Renal cortex interstitium (tissue), 11 donors: ENCODE measurements around the gene ACTN3. TPM values are rescaled to one million over a fixed set of nuclear protein-coding genes. Genes with fewer than 3 reads are reported as not detected.
"Not testable (repeated sequence)": the region's sequence is repeated elsewhere in the genome, so short reads cannot be mapped to it uniquely, and the experiment has no call there.

ENCODE experiments used
- DNase-seq, 11 donors: peaks; one replicate each; pipeline ENCODE4 v3.0.0-alpha.2; 2013; ENCODE audit warnings: low read depth in 9 of 11, low spot score in 4 of 11; ENCODE audit errors: extremely low read depth in 1 of 11
- polyA plus RNA-seq, 3 donors: library from polyadenylated mRNA; unstranded; fragments of 120-200 nt; gene quantifications; one replicate each; pipeline ENCODE4 v1.2.1, GENCODE V29; 2013; ENCODE audit not compliant: insufficient read length in 3 of 3

The ACTN3 gene
- polyA plus RNA-seq, 3 donors = 0.38 to 0.56 (median 0.49) TPM

DNA sequence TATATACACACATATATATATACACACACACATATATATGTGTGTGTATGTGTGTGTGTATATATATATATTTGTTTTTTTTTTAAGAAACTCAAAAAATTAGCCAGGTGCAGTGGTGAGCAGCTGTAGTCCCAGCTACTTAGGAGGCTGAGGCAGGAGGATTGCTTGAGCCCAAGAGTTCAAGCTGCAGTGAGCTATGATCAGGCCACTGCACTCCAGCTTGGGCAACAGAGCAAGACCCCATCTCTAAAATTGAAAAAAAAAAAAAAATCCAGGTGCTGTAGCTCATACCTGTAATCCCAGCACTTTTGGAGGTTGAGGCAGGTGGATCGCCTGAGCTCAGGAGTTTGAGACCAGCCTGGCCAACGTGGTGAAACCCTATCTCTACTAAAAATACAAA lies 42.6 kb downstream of the ACTN3 start:
- DNase-seq = not testable (repeated sequence)

DNA sequence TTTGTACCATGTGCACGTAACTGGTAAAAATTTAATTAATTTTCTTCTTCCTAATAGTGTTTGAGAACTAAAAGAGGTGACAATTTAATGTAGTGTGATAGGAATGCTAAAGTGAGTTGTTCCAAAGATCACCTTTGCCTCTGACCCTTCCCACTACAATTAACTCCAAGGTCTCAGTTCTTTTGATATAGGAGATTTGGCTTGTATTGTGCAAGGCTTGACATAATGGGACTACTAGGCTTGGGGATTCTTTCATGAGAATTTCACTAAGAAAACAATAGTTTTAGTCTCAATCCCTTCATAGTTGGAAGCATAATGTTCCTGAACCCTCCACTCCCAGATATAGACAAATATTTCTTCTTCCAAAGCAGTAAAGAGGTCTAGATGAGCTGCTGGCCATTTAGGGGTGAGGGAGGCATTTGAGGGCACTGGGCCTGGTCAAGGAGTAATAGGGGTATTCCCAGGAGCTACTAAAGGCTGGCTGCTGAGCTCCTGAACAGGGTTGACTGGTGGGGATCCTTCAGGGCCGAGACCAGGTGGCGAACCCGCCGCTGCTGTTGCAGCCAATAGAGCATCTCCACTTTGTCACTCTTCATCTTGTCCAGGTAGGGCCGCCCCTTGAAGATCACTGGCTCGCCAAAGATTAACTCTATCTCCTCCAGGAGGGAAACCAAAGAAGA lies 43.4 kb downstream of the ACTN3 start:
- no peak for DNase-seq

DNA sequence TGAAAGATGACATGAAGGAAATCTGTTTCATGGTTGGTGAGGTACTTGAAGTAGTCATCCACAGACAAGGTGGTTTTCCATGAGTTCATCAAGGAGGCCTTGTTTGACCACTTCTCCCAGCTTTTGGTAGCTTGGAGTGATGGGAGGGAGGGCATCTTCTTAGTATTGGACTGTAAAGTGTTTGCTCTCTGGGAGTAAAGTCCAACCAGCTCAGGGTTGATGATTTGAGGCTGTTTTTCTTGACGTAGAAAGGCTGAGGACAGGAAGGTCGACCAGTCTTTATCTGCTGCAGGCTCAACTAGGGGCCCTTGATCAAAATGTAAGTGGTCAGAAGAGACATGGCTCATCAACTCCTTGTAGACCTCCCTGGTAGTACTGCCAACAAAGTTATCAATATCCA lies 44.5 kb downstream of the ACTN3 start:
- DNase-seq = no peak

DNA sequence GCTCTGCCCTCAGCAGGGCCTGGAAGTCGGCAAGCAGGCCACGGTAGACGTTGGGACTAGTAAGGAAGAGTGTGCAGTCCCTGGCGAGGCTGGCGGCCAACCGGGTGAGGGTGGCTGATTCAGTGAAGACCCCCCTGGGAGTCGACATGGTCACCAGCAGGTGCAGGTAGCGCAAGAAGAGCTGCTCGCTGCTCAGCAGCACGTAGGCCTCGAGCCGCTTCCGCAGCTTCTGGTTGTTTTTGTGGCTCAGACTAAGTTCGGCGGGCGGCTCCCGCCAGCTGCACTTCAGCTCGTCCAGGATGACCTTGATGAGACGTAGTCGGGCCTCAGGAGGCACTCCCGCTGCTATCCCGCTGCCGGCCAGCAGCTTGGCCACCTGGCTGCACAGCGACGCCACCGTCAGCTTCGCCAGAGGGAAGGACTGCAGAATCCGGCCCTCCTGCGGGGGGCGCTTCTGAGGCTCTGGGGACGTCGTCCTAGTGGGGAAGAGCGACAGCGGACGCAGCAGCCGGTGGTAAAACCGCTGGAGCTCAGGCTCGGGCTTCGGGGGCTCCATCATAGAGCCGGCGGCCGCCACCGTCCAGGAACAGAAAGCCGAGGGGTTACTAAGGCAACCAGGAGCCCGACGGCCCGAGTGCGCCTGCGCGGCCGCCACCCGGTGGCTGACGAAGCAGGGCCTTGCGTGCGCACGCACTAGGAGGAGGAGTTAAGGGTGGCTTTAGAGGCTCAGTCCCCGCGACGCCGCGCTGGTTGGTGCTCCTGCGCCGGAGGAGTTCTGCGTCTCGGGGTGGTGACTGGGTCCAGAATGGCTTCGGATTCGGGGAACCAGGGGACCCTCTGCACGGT lies 46.0 kb downstream of the ACTN3 start, which contains the start of the genes CCDC87 and CCS:
Gene CCDC87, minus strand, starts transcription at position 607 of the 846 bp plus-strand sequence. Its CDS starts 48 bp downstream, at position 559.
Gene CCS, plus strand, starts transcription at position 729 of the 846 bp plus-strand sequence. Its CDS starts 77 bp downstream, at position 806.
- DNase-seq = peak; percentile 85 to 93 (median 91)

DNA sequence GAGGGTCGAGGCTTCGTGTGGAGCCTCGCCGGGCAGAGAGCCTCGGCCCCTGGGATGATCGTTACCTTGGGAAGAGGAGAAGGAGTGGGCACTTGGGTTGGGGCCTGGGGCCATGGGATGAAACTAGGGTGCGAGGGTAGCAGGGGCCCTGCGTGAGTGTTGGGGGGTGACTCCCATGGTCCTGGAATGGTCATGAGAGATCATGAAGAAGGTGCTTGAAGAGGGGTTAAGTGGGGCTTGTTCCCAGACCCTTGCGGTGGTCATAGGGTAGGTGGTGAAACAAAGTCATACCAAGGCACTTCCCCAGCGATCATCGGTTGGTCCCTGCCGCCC lies 46.6 kb downstream of the ACTN3 start:
- DNase-seq = no peak

DNA sequence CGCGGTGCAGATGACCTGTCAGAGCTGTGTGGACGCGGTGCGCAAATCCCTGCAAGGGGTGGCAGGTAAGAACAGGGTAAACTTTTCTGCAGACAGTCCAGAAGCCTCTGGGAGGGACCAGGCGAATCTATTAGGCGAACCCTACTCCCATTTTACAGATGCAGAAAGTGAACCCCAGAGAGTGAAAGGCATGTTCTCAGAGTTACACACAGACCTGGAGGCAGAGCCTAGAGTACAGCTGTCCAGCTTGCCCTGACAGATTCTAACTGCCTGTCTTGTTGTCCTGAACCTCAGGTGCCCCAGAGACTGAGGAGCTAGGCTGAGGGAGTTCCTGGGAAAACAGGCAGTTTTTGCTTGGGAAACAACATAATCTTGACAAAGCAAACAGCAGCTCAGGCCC lies 46.9 kb downstream of the ACTN3 start:
- no peak for DNase-seq

DNA sequence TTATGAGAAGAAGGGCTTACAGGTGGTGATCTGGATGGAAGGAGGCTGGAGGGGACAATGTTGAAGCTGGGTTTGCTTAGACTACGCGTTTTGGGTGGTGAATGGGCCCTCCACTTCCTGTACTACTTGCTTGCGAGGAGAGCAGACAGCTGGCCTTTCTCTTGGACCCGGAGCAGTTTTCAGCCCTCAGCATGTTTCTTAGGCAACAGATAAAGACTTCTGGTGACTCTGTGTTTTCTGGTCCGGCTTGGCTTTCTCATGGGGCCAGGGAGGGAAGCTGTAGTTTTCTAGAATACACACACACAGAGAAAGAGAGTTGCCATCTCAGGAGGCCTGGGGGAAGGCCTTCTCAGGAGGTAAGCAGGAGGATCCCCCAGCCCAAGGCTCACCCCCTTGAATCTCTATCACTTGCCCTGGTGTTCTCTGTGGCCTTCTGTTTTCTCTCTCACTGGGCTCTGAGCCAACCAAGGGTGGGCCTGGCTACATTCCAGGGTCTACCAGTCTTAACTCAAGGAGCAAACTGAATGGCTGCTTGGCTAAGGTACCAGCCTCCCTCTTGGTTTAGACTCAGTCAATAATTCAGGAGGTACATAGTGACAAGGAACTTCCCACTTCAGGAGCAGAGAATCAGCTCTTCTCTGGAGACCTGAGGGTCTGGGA lies 48.7 kb downstream of the ACTN3 start:
- DNase-seq = peak in 5 of 11 donors; percentile 52 to 76 (median 69)

DNA sequence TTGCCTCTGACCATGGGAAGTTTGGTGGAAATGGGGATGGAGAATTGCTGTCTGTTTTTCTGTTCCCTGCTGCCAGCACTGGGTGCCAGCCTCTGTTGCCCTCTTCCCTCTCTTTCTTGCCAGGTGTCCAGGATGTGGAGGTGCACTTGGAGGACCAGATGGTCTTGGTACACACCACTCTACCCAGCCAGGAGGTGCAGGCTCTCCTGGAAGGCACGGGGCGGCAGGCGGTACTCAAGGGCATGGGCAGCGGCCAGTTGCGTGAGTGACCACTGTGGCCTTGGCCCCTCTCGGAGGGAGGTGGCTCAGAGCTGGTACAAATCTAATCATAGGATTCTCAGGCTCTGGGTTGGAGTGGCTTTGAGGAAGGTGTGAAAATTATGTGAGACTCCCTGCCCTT lies 52.3 kb downstream of the ACTN3 start:
- no peak for DNase-seq

DNA sequence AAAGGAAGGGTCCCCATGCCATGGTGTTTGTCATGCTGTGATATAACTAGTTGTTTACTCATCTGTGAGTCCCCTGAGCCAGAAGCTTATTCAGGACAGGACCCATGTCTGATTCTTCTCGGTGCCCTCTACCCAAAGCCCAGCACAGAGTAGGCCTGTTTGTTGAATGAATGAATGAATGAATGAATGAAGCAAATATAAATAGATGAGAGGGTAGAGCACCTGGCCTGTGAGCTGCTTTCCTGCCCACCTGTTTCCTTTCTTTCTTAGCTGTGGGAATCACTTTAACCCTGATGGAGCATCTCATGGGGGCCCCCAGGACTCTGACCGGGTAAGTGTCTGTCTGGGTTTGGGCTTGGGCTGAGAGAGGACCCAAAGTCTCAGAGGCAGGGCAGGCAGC lies 53.5 kb downstream of the ACTN3 start:
- DNase-seq = no peak

DNA sequence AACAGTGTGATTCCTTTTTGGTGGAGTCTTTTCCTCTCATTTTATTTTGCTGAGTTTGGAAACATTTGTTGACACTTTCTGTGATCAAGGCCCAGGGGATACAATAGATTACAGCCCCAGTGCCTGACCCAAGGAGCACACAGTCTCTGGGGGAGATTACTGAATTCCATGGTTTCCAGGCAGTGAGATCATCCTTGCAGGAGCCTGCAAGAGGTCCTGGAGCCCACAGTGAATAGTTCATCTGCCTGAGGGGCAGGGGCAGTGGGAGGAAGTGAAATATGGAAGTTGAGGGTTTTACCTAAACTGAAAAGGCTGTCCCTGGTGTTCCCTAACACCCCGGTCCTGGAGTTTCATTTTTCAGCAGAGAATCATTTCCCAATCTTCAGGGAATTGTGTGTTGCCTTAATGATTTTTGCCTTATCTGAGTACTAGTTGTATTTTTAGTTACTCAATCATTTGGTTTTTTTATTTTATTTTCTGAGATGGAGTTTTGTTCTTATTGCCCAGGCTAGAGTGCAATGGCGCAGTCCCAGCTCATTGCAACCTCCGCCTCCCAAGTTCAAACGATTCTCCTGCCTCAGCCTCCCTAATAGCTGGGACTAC lies 54.0 kb downstream of the ACTN3 start:
- no peak for DNase-seq

DNA sequence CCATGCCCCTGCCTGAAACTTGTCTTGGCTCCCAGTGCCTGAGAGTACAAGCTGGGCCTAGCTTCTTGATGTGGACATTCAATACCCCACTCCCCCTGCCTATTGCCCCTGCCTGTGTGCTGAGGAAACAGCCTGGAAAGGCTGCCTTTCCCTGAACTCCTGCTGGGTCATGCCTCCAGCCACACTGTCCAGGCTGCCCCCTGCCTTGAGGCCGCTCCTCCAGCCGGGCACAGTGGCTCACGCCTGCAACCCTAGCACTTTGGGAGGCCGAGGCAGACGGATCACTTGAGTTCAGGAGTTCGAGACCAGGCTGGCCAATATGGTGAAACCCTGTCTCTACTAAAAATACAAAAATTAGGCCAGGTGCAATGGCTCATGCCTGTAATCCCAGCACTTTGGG lies 56.4 kb downstream of the ACTN3 start:
- DNase-seq = no peak

DNA sequence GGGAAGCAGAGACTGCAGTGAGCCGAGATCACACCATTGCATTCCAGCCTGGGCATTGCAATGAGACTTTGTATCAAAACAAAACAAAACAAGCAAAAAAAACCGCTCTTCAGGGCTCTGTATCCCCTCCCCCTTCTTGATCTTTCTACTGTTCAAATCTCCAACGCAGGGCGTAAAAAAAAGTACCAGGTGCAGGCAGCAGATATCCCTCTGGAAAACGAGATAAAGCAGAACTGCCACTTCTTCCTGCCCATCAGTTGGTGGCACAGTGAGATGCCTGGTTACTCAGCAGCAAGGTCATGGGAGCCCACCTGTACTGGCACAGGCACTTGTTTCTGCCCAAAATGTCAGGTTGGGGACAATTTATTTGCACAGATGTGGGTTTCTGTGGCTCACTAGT lies 57.5 kb downstream of the ACTN3 start:
- DNase-seq = no peak

DNA sequence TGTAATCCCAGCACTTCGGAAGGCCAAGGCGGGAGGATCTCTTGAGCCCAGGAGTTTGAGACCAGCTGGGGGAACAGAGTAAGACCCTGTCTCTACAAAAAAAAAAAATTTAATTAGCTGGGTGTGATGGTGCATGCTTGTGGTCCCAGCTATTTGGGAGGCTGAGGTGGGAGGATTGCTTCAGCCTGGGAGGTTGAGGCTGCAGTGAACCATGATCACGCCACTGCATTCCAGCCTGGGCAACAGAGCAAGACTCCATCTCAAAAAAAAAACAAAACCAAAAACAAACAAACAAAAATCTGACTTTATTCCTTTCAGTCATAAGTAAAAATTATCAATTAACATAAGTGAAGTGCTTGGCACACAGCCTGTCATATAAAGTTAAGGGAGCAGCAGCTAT lies 59.9 kb downstream of the ACTN3 start:
- DNase-seq = not testable (repeated sequence)

DNA sequence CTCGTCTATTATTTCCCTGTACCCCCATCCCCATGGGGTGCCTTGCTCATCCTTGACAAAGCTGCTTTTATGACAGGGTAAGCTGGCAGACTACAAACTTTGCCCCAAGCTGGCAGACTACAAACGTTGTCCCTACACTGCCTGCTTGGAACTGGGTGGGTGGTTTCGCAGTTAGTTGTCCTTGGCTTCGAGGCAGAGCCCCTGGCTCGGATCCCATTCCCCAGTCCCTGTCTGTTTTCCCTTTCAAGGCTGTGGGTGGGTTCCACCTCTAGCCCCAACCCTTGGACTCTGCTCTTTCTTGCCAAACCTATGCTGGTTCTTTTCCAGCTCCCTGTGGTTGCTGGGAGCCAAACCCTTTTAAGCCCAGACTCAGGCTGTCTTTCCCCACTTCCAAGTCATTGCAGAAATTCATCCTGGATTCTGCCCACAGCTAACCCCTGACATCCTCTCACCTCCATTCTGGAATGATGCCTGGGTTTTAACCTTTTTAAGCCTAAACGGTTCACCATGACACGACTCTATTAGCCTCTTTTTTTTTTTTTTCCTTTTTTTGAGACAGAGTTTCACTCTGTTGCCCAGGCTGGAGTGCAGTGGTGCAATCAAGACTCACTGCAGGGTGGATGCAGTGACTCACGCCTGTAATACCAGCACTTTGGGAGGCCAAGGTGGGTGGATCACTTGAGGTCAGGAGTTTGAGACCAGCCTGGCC lies 60.6 kb downstream of the ACTN3 start:
- no peak for DNase-seq

DNA sequence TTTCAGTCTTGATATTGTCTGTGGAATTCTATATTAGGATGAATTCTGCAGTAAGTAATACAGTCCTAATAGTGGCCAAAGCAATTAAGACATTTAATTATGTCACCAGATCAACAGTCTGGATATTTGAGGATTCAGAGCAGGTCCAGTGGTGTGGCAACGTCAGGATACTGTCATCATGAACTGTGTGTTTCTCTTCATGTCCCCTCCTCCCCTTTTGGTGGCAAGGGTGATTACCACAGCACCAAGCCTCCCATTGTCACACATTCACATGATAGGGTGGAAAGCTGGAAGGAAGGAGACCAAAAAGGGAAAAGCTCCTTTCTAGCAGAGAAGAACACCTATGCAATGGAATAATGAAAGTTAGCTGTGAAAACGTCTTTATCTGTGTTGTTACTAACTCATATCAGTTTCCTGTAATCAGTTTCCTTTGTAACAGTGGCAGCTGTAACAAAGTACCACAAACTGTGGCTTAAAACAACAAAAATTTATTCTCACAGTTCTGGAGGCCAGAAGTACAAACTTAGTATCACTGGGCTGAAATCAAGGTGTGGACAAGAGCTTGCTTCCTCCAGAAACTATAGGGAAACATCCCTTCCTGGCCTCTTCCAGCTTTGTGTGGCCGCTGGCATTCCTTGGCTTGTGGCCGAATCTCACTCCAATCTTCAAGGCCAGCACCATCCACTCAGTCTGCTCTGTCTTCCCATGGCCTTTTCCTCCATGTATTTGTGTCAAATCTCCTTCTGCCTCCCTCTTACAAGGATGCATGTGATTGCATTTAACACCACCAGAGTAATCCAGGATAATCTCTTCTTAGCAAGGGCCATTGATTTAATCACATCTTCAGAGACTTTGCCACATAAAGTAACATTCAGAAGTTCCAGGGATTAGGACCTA lies 63.3 kb downstream of the ACTN3 start:
- DNase-seq = no peak

DNA sequence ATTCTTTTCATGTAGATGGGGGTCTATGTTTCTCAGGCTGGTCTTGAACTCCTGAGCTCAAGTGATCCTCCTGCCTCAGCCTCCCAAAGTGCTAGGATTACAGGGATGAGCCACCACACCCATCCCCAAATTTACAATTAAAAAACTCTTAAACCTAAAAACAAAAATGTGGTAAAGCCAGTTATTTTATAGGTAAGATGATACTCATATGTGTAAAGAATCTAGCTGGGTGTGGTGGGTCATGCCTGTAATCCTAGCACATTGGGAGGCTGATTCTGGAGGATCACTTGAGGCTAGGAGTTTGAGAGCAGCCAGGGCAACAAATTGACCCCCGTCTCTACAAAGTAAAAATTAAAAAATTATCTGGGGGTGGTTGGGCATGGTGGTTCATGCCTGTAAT lies 65.8 kb downstream of the ACTN3 start:
- no peak for DNase-seq
